GM23338 (cell line): Measurements from ENCODE around the gene PTCD3.

Experiments
- CREB1 ChIP-seq: fragments of 250-450 bp; sonication (Bioruptor Pico); IDR thresholded peaks from 2 replicates; pipeline ENCODE4 v1.5.0; 2020; ENCODE audit warnings: low read depth, mild to moderate bottlenecking, moderate library complexity
- CTCF ChIP-seq, 2 experiments: fragments of 200-600 bp in 1 of 2; sonication (generic) in 1 of 2; conservative IDR thresholded peaks; 2 replicates each; pipeline versions ENCODE4 v1.5.1 to v1.6.1; 2016 to 2017; ENCODE audit warnings: antibody characterized with exemption in 2 of 2, low read depth in 2 of 2, mild to moderate bottlenecking in 2 of 2, moderate library complexity in 1 of 2
- ETS1 ChIP-seq: IDR thresholded peaks from 2 replicates; pipeline ENCODE4 v1.6.1; 2016; ENCODE audit warnings: antibody characterized with exemption
- EZH2 ChIP-seq: fragments of 200-600 bp; sonication (generic); IDR thresholded peaks from one replicate; pipeline ENCODE4 v1.8.0; 2017; ENCODE audit warnings: antibody characterized with exemption, mild to moderate bottlenecking, low read depth; ENCODE audit not compliant: unreplicated experiment
- EZH2phosphoT487 ChIP-seq: fragments of 200-600 bp; sonication (generic); IDR thresholded peaks from one replicate; pipeline ENCODE4 v1.8.1; 2018; ENCODE audit warnings: antibody characterized with exemption; ENCODE audit not compliant: unreplicated experiment
- POLR2AphosphoS5 ChIP-seq: IDR thresholded peaks from 2 replicates; pipeline ENCODE4 v1.6.1; 2016; ENCODE audit warnings: antibody characterized with exemption, low read depth
- REST ChIP-seq: IDR thresholded peaks from one replicate; pipeline ENCODE4 v1.6.1; 2018; ENCODE audit warnings: antibody characterized with exemption; ENCODE audit not compliant: unreplicated experiment
- STAT1 ChIP-seq: IDR thresholded peaks from one replicate; pipeline ENCODE4 v1.6.1; 2016; ENCODE audit warnings: antibody characterized with exemption; ENCODE audit not compliant: unreplicated experiment
- ZNF331 ChIP-seq: fragments of 250-450 bp; sonication (Bioruptor Pico); IDR thresholded peaks from 2 replicates; pipeline ENCODE4 v1.5.0; 2020; ENCODE audit warnings: low read depth, mild to moderate bottlenecking, moderate library complexity

- TF ChIP-seq EZH2phosphoT487 (no peak), CTCF (conservative IDR thresholded peaks at IDR 0.05; ENCODE audit: low read depth in 2 of 2) (no peak), POLR2AphosphoS5 (no peak), REST (no peak), ZNF331 (CRISPR knock-in tag) (no peak), STAT1 (no peak), ETS1 (no peak), EZH2 (no peak), CREB1 (CRISPR knock-in tag) (no peak)
Observed at GRCh38 chr2:86066915-86067314, 39.1 kb upstream of the PTCD3 start.
